Measurements from ENCODE around the gene CCDC47. TPM values are rescaled to one million over a fixed set of nuclear protein-coding genes. Genes with fewer than 3 reads are reported as not detected.

The CCDC47 gene
- total and polyA plus RNA-seq, 2 experiments from 2014 or later: 38.5 to 61.9 TPM

- H3K4me1 ChIP-seq (ENCODE audit: insufficient read depth): no peaks in the 10 kb centered on the region
- no peak for DNase-seq (ENCODE audit: low spot score)
- H3K79me2 ChIP-seq (replicated peaks; ENCODE audit: insufficient read depth): no peaks in the 10 kb centered on the region
- no peaks in the 10 kb centered on the region; the same call in 1 of the 2 replicates for H4K20me1 ChIP-seq (replicated peaks; ENCODE audit: insufficient read depth)
- peaks cover 9% of the 10 kb centered on the region; the same call in 1 of the 2 replicates for H3F3A ChIP-seq (replicated peaks; ENCODE audit: low read depth)
- Mint-ChIP-seq H3K9me3 (no peaks in the 10 kb centered on the region), H3K4me3 (no peak overlapping the region), H3K4me1 (no peaks in the 10 kb centered on the region), H3K27ac (no peak overlapping the region), H3K36me3 (ENCODE audit: low read depth) (peaks cover 76% of the 10 kb centered on the region), H3K27me3 (ENCODE audit: insufficient read depth, low read depth, poor library complexity) (no peaks in the 10 kb centered on the region)
- H3K4me3 ChIP-seq: no peak overlapping the region
- H2AFZ ChIP-seq: no peak overlapping the region
- H3K4me2 ChIP-seq: no peak overlapping the region
- ATAC-seq: no peak
- peaks cover 63% of the 10 kb centered on the region for H3K36me3 ChIP-seq (ENCODE audit: insufficient read depth)
- H3K27me3 ChIP-seq (ENCODE audit: insufficient read depth): no peaks in the 10 kb centered on the region
- no peak overlapping the region for H3K27ac ChIP-seq (ENCODE audit: low read depth)
- no peaks in the 10 kb centered on the region for H3K9me2 ChIP-seq (ENCODE audit: insufficient read depth)
- TF ChIP-seq POLR2AphosphoS5 (IDR thresholded peaks at IDR 0.05; ENCODE audit: low read depth) (no peak), CTCF (conservative IDR thresholded peaks at IDR 0.05; ENCODE audit: low read depth in 2 of 2) (no peak), ZNF462 (CRISPR knock-in tag; IDR thresholded peaks at IDR 0.05) (no peak), EZH2 (IDR thresholded peaks at IDR 0.05; ENCODE audit: low read depth, unreplicated experiment) (no peak), ETS1 (IDR thresholded peaks at IDR 0.05) (no peak), ZNF114 (CRISPR knock-in tag; IDR thresholded peaks at IDR 0.05) (no peak), NANOG (IDR thresholded peaks at IDR 0.05; ENCODE audit: borderline replicate concordance) (no peak), CREB1 (CRISPR knock-in tag; IDR thresholded peaks at IDR 0.05; ENCODE audit: low read depth) (no peak), ZNF331 (CRISPR knock-in tag; IDR thresholded peaks at IDR 0.05; ENCODE audit: low read depth) (no peak), REST (IDR thresholded peaks at IDR 0.05; ENCODE audit: unreplicated experiment) (no peak), EZH2phosphoT487 (IDR thresholded peaks at IDR 0.05; ENCODE audit: unreplicated experiment) (no peak), STAT1 (IDR thresholded peaks at IDR 0.05; ENCODE audit: unreplicated experiment) (no peak), JUNB (IDR thresholded peaks at IDR 0.05; ENCODE audit: unreplicated experiment) (no peak)
Measured at GRCh38 chr17:63753215-63753614, 20.2 kb downstream of the CCDC47 start.

All from GM23338 (cell line).